Measurements from ENCODE around the gene PUSL1. TPM values are rescaled to one million over a fixed set of nuclear protein-coding genes. Genes with fewer than 3 reads are reported as not detected.

Gene PUSL1
- total and polyA plus RNA-seq, 2 of the 13 experiments (the other 11 are each of a cell fraction or from before 2014, with no cell fraction given), result 8.3 to 22.2 TPM

GRCh38 chr1:1317420-1317819 lies 9.0 kb downstream of the PUSL1 start:
- Histone ChIP-seq H3K36me3 (replicated peaks in 1 of 2; ENCODE audit: control insufficient read depth in 1 of 2, insufficient read depth in 2 of 2, low read length in 2 of 2) (peaks cover 19 to 58% of the 10 kb centered on the region in 2 experiments; a peak in 4 of 5 replicates), H3K79me2 (ENCODE audit: insufficient read depth, low read length) (peaks cover 24% of the 10 kb centered on the region), H3K27ac (ENCODE audit: extremely low read length, insufficient read depth, low read length) (no peak overlapping the region), H3K4me1 (ENCODE audit: insufficient read depth, low read length) (peaks cover 6% of the 10 kb centered on the region; the same call in 1 of the 2 replicates), H3K4me3 (replicated peaks in 1 of 3; ENCODE audit: insufficient read depth in 1 of 3, low read depth in 2 of 3, low read length in 3 of 3) (no peak overlapping the region), H4K20me1 (ENCODE audit: insufficient read depth, low read length) (peaks cover 5% of the 10 kb centered on the region; the same call in 1 of the 2 replicates), H3K9me3 (ENCODE audit: low read length) (no peaks in the 10 kb centered on the region), H3K27me3 (ENCODE audit: control insufficient read depth in 1 of 2, insufficient read depth in 2 of 2, low read length in 2 of 2) (no peaks in the 10 kb centered on the region), H3K9ac (ENCODE audit: insufficient read depth, low read depth, low read length) (no peak overlapping the region), H2AFZ (ENCODE audit: low read length) (no peak overlapping the region), H3K4me2 (ENCODE audit: low read depth, low read length) (no peak overlapping the region)
- DNase-seq (ENCODE audit: low spot score) (no peak), ATAC-seq (no peak), FAIRE-seq (no peak)
- intact Hi-C loops (cut with micrococcal nuclease; ENCODE audit: unreplicated experiment), result no loop called here
- BruUV-seq (replicated peaks), result TSS peak; percentile 51
- ChIA-PET POLR2A (no interaction called here), CTCF (ENCODE audit: low intra/inter-chr PET ratio, low total read pairs) (no interaction called here)
- in situ Hi-C loops (cut with HindIII; ENCODE audit: extremely low pct_ligation_motif_present, low pct_unique_long_range_greater_than_20kb), result no loop called here
- 94% methylated on average over 6 of the region's 6 CpGs for WGBS (ENCODE audit: low lambda C conversion rate)
- TF ChIP-seq ZBTB34 (CRISPR knock-in tag; IDR thresholded peaks at IDR 0.05), result no peak
- TF ChIP-seq MBNL3 (CRISPR knock-in tag; conservative IDR thresholded peaks at IDR 0.05), result no peak
- TF ChIP-seq ZNF251 (CRISPR knock-in tag; IDR thresholded peaks at IDR 0.05), result no peak
- no peak for TF ChIP-seq HNRNPLL (IDR thresholded peaks at IDR 0.05; ENCODE audit: low read depth, low read length, poor library complexity, severe bottlenecking)
- TF ChIP-seq CEBPZ (IDR thresholded peaks at IDR 0.05; ENCODE audit: low read length), result no peak
- no peak for TF ChIP-seq ZBTB1 (CRISPR knock-in tag; IDR thresholded peaks at IDR 0.05; ENCODE audit: borderline replicate concordance)
- TF ChIP-seq RBM22 (optimal IDR thresholded peaks at IDR 0.05; ENCODE audit: low read length), result no peak
- TF ChIP-seq ZNF549 (CRISPR knock-in tag; IDR thresholded peaks at IDR 0.05), result no peak
- TF ChIP-seq GLI4 (CRISPR knock-in tag; IDR thresholded peaks at IDR 0.05; ENCODE audit: borderline replicate concordance), result no peak
- no peak for TF ChIP-seq KLF15 (CRISPR knock-in tag; IDR thresholded peaks at IDR 0.05; ENCODE audit: borderline replicate concordance)
- TF ChIP-seq MYPOP (CRISPR knock-in tag; IDR thresholded peaks at IDR 0.05), result no peak
- TF ChIP-seq DNMT1 (CRISPR knock-in tag; IDR thresholded peaks at IDR 0.05), result no peak
- no peak for TF ChIP-seq KDM4B (CRISPR knock-in tag; IDR thresholded peaks at IDR 0.05)
- no peak for TF ChIP-seq CREB3 (CRISPR knock-in tag; IDR thresholded peaks at IDR 0.05)
- TF ChIP-seq MXI1 (IDR thresholded peaks at IDR 0.05; ENCODE audit: borderline replicate concordance, low read depth, low read length), result no peak
- TF ChIP-seq RFXAP (CRISPR knock-in tag; IDR thresholded peaks at IDR 0.05; ENCODE audit: borderline replicate concordance), result no peak
- no peak for TF ChIP-seq POLR2A (IDR thresholded peaks at IDR 0.05; ENCODE audit: insufficient read depth in 1 of 2, low read depth in 2 of 2, low read length in 2 of 2)
- TF ChIP-seq NCOA2 (CRISPR knock-in tag; IDR thresholded peaks at IDR 0.05), result no peak

All from HepG2 (cell line).